H9 (cell line): ENCODE measurements around the gene MAML3. TPM values are rescaled to one million over a fixed set of nuclear protein-coding genes. Genes with fewer than 3 reads are reported as not detected.

Experiments
- DNase-seq: peaks from one replicate; pipeline ENCODE4 v3.0.0-alpha.2; 2017
- H2AFZ ChIP-seq: one replicate; pipeline ENCODE4 v1.6.1; 2013; ENCODE audit warnings: mild to moderate bottlenecking, low read length, control low read depth, moderate library complexity
- H2AK5ac ChIP-seq: 2 replicates; pipeline ENCODE4 v1.6.1; 2013; ENCODE audit warnings: low read length, control low read depth, mixed read lengths; ENCODE audit not compliant: insufficient read length
- H2BK120ac ChIP-seq: one replicate; pipeline ENCODE4 v1.6.1; 2013; ENCODE audit warnings: low read depth, mild to moderate bottlenecking, low read length, control low read depth, inconsistent platforms; ENCODE audit not compliant: poor library complexity, severe bottlenecking
- H2BK12ac ChIP-seq: 2 replicates; pipeline ENCODE4 v1.6.1; 2013; ENCODE audit warnings: low read length, control low read depth, mixed read lengths, low read depth; ENCODE audit not compliant: insufficient read length
- H2BK15ac ChIP-seq: 2 replicates; pipeline ENCODE4 v1.6.1; 2013; ENCODE audit warnings: low read depth, low read length, control low read depth
- H2BK20ac ChIP-seq: one replicate; pipeline ENCODE4 v1.6.1; 2013; ENCODE audit warnings: low read depth, mild to moderate bottlenecking, low read length, control low read depth, inconsistent platforms; ENCODE audit not compliant: poor library complexity, severe bottlenecking
- H2BK5ac ChIP-seq: 2 replicates; pipeline ENCODE4 v1.6.1; 2013; ENCODE audit warnings: low read length, control low read depth, mixed read lengths; ENCODE audit not compliant: insufficient read length
- H3K14ac ChIP-seq: 2 replicates; pipeline ENCODE4 v1.6.1; 2013; ENCODE audit warnings: low read length, control low read depth; ENCODE audit not compliant: insufficient read depth
- H3K18ac ChIP-seq: 2 replicates; pipeline ENCODE4 v1.6.1; 2013; ENCODE audit warnings: low read depth, mild to moderate bottlenecking, mixed read lengths, low read length, control low read depth; ENCODE audit not compliant: insufficient read length
- H3K23ac ChIP-seq: 2 replicates; pipeline ENCODE4 v1.6.1; 2013; ENCODE audit warnings: low read length, control low read depth, mixed read lengths, low read depth; ENCODE audit not compliant: insufficient read length
- H3K23me2 ChIP-seq: 2 replicates; pipeline ENCODE4 v1.6.1; 2013; ENCODE audit warnings: low read depth, mild to moderate bottlenecking, mixed read lengths, low read length, control low read depth; ENCODE audit not compliant: insufficient read length, poor library complexity, severe bottlenecking
- H3K27ac ChIP-seq: 2 replicates; pipeline ENCODE4 v1.5.1; 2013; ENCODE audit warnings: low read length, control low read depth, mixed read lengths, low read depth; ENCODE audit not compliant: insufficient read length
- H3K27me3 ChIP-seq: 2 replicates; pipeline ENCODE4 v1.6.1; 2013; ENCODE audit warnings: low read length, control low read depth, inconsistent platforms; ENCODE audit not compliant: insufficient read depth
- H3K4ac ChIP-seq: 2 replicates; pipeline ENCODE4 v1.6.1; 2013; ENCODE audit warnings: low read depth, mild to moderate bottlenecking, control low read depth, inconsistent platforms, low read length, moderate library complexity
- H3K4me1 ChIP-seq: 2 replicates; pipeline ENCODE4 v1.6.1; 2013; ENCODE audit warnings: low read length, control low read depth, inconsistent platforms; ENCODE audit not compliant: insufficient read depth
- H3K4me2 ChIP-seq: 2 replicates; pipeline ENCODE4 v1.6.1; 2013; ENCODE audit warnings: low read length, control low read depth, mixed read lengths; ENCODE audit not compliant: insufficient read length, insufficient read depth
- H3K56ac ChIP-seq: 2 replicates; pipeline ENCODE4 v1.6.1; 2013; ENCODE audit warnings: low read depth, mild to moderate bottlenecking, mixed read lengths, low read length, control low read depth; ENCODE audit not compliant: insufficient read length
- H3K79me1 ChIP-seq: 2 replicates; pipeline ENCODE4 v1.6.1; 2013; ENCODE audit warnings: low read depth, mild to moderate bottlenecking, moderate library complexity, low read length, control low read depth, inconsistent platforms; ENCODE audit not compliant: insufficient read depth, poor library complexity, severe bottlenecking
- H3K79me2 ChIP-seq: 2 replicates; pipeline ENCODE4 v1.6.1; 2013; ENCODE audit warnings: low read length, control low read depth, inconsistent platforms; ENCODE audit not compliant: insufficient read depth
- H3K9ac ChIP-seq: 2 replicates; pipeline ENCODE4 v1.6.1; 2013; ENCODE audit warnings: low read length, control low read depth, mixed read lengths; ENCODE audit not compliant: insufficient read length; ENCODE audit errors: extremely low read depth
- H3K9me3 ChIP-seq: one replicate; pipeline ENCODE4 v1.6.1; 2013; ENCODE audit warnings: low read depth, low read length, inconsistent platforms; ENCODE audit not compliant: control insufficient read depth
- H3T11ph ChIP-seq: one replicate; pipeline ENCODE4 v1.6.1; 2013; ENCODE audit warnings: mild to moderate bottlenecking, low read length, control low read depth, inconsistent platforms
- H4K20me1 ChIP-seq: one replicate; pipeline ENCODE4 v1.6.1; 2013; ENCODE audit not compliant: control insufficient read depth, insufficient read length, insufficient read depth
- H4K5ac ChIP-seq: 2 replicates; pipeline ENCODE4 v1.6.1; 2013; ENCODE audit warnings: low read depth, mild to moderate bottlenecking, mixed read lengths, low read length, control low read depth; ENCODE audit not compliant: insufficient read length
- H4K8ac ChIP-seq: replicated peaks from 2 replicates; pipeline ENCODE4 v1.6.1; 2013; ENCODE audit warnings: low read length, control low read depth, mixed read lengths, low read depth; ENCODE audit not compliant: insufficient read length
- H4K91ac ChIP-seq: 2 replicates; pipeline ENCODE4 v1.6.1; 2013; ENCODE audit warnings: low read depth, mild to moderate bottlenecking, moderate library complexity, mixed read lengths, low read length, control low read depth; ENCODE audit not compliant: insufficient read length
- H3K27ac Mint-ChIP-seq, 3 experiments: 2 replicates in 2 of 3; 3 replicates in 1 of 3; pipeline ENCODE4 v1.8.0; 2020 to 2021; ENCODE audit warnings: mixed read lengths in 3 of 3, mild to moderate bottlenecking in 1 of 3, moderate library complexity in 1 of 3
- H3K27me3 Mint-ChIP-seq: 2 replicates; pipeline ENCODE4 v1.8.0; 2021; ENCODE audit warnings: low read depth, mild to moderate bottlenecking, moderate library complexity, mixed read lengths
- H3K36me3 Mint-ChIP-seq, 3 experiments: 2 replicates in 2 of 3; 3 replicates in 1 of 3; pipeline ENCODE4 v1.8.0; 2020 to 2021; ENCODE audit warnings: low read depth in 3 of 3, mixed read lengths in 3 of 3; ENCODE audit not compliant: insufficient read depth in 1 of 3
- H3K4me1 Mint-ChIP-seq, 2 experiments: 2 replicates each; pipeline ENCODE4 v1.8.0; 2020; ENCODE audit warnings: mixed read lengths in 2 of 2
- H3K4me3 Mint-ChIP-seq, 2 experiments: 2 replicates in 1 of 2; 3 replicates in 1 of 2; pipeline ENCODE4 v1.8.0; 2020 to 2021; ENCODE audit warnings: mild to moderate bottlenecking in 2 of 2, mixed read lengths in 2 of 2, moderate library complexity in 1 of 2
- H3K9me3 Mint-ChIP-seq, 2 experiments: 2 replicates in 1 of 2; 3 replicates in 1 of 2; pipeline ENCODE4 v1.8.0; 2020; ENCODE audit warnings: mild to moderate bottlenecking in 2 of 2, mixed read lengths in 2 of 2, moderate library complexity in 1 of 2
- WGBS: extraction: QIAGEN DNeasy Blood & Tissue Kit; methylation state at CpG from one replicate; pipeline ENCODE4 v1.1.7; 2013; ENCODE audit warnings: missing lambda C conversion rate, low lambda C conversion rate, mixed read lengths; ENCODE audit not compliant: insufficient read length; ENCODE audit errors: extremely low coverage; 5-methylcytosine and 5-hydroxymethylcytosine counted together
- total RNA-seq: library from RNA; stranded (reverse); gene quantifications from 2 replicates; pipeline ENCODE4 v1.2.1, GENCODE V29; 2021
- TF ChIP-seq, protein P1 (sequence below): fragments of 200-600 bp; sonication (generic); conservative IDR thresholded peaks from 3 replicates; pipeline ENCODE4 v1.8.0; 2021; ENCODE audit warnings: antibody characterized with exemption, mild to moderate bottlenecking

The MAML3 gene
- total RNA-seq, 1 experiment from 2014 or later = 3.9 TPM

DNA sequence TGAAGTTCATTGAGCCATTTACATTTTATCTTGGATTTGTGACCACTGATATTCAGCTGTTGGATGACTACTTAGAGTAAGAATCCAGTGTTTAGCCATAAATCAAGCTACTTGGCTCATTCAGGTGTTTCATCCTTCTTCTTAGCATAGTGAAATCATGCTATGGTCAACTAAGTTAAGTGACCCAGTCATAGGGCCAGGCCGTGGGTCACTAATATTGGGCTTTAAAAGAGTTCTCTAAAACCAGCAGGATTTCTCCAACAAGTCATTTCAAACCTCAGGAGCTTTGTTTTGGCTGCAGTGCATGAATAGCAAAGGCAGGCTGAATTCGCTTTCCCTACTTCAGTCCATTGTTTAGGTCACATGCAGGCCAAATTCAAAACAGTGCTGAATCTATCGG lies 181.0 kb downstream of the MAML3 start:
- H3K79me1 ChIP-seq = no peaks in the 10 kb centered on the region
- no peak overlapping the region for H3K27ac ChIP-seq
- no peak overlapping the region for H2BK120ac ChIP-seq
- no peak overlapping the region for H4K5ac ChIP-seq
- no peaks in the 10 kb centered on the region for H3K23me2 ChIP-seq
- no peaks in the 10 kb centered on the region for H4K20me1 ChIP-seq
- no peak overlapping the region for H3K4me2 ChIP-seq
- H3K27me3 ChIP-seq = peaks cover 51% of the 10 kb centered on the region
- no peak overlapping the region for H2AFZ ChIP-seq
- H3K56ac ChIP-seq = no peak overlapping the region
- H2BK5ac ChIP-seq = no peak overlapping the region
- no peak overlapping the region for H3K23ac ChIP-seq
- Mint-ChIP-seq H3K4me1 (peaks cover 2 to 3% of the 10 kb centered on the region in 2 experiments), H3K27me3 (no peaks in the 10 kb centered on the region; the same call in none of the 2 replicates), H3K27ac (no peak overlapping the region), H3K4me3 (no peak overlapping the region), H3K36me3 (no peaks in the 10 kb centered on the region), H3K9me3 (no peaks in the 10 kb centered on the region)
- H3K14ac ChIP-seq = no peak overlapping the region
- H3K79me2 ChIP-seq = no peaks in the 10 kb centered on the region
- H3K4me1 ChIP-seq = no peaks in the 10 kb centered on the region
- no peak overlapping the region for H3K18ac ChIP-seq
- H4K8ac ChIP-seq = no peak overlapping the region
- H2BK15ac ChIP-seq = no peak overlapping the region
- H2BK20ac ChIP-seq = no peak overlapping the region
- WGBS = no CpG with 5 or more reads among the region's 3 CpGs
- H3K4ac ChIP-seq = no peak overlapping the region
- no peak overlapping the region for H3K9ac ChIP-seq
- no peak overlapping the region for H3T11ph ChIP-seq
- DNase-seq = no peak
- H4K91ac ChIP-seq = no peak overlapping the region
- no peaks in the 10 kb centered on the region for H3K9me3 ChIP-seq
- no peak overlapping the region for H2BK12ac ChIP-seq
- no peak overlapping the region for H2AK5ac ChIP-seq
- TF ChIP-seq, protein P1, sequence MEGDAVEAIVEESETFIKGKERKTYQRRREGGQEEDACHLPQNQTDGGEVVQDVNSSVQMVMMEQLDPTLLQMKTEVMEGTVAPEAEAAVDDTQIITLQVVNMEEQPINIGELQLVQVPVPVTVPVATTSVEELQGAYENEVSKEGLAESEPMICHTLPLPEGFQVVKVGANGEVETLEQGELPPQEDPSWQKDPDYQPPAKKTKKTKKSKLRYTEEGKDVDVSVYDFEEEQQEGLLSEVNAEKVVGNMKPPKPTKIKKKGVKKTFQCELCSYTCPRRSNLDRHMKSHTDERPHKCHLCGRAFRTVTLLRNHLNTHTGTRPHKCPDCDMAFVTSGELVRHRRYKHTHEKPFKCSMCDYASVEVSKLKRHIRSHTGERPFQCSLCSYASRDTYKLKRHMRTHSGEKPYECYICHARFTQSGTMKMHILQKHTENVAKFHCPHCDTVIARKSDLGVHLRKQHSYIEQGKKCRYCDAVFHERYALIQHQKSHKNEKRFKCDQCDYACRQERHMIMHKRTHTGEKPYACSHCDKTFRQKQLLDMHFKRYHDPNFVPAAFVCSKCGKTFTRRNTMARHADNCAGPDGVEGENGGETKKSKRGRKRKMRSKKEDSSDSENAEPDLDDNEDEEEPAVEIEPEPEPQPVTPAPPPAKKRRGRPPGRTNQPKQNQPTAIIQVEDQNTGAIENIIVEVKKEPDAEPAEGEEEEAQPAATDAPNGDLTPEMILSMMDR = no peak
